RCC 7860 (cell line): ENCODE data around the gene LRMDA.
A peak's percentile ranks its signal among the peaks of the same experiment; 100 is the strongest.

Source experiments
- DNase-seq: peaks from one replicate; pipeline ENCODE4 v3.0.0-alpha.2; 2015; ENCODE audit warnings: low spot score
- FAIRE-seq: peaks from 2 replicates; lab custom pipeline; 2012; peaks lifted over from hg19 to GRCh38; lab: Jason Lieb, UNC

The LRMDA gene

GRCh38 chr10:75880031-75880775, 448.8 kb downstream of the LRMDA start:
- DNase-seq, result no peak
- FAIRE-seq, result no peak

DNA sequence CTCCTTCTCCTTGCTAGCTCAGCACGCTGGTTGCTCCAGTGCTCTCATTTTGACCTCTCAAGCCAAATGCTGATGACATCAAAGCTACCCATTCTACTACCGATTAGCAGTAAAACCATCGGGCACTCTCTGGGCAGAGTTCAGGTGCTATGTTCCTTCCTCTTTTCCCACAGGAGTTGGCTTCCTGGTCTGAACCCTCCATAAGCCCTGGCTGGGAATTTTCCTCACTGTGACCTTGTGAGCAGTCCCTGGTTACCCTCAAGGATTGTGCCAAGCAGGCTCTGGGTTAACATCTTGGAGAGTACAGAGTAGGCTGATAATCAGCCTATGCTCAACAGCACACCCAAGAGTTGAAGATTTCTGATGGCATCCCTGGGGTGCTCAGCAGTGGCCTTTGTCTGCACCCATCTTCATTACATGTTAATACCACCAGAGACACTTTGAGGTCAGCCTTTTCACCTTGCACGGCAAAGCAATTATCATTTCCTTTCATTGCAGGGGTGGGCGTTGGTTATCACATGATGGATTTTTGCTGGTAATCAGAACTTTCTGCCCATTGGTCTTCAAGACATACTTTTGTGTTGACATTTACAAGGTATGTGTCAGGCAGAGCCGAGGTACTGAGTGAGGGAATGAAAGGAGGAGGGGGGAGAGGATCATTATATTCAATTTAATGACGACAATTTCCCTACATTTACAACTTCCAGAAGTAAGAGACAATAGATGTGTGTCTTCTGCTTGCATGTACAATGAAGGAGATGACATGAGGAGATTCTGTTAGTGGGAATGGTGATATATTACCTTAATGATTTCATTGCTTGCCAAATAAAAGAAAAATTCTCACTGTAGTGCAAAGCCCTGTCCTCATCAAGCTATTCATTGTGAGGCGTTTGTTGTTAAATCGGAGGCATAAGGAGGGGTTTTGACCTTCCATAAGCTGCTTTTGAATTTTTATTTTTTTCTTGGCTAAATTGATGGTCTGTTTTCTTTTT, 452.0 kb downstream of the LRMDA start:
- FAIRE-seq (no peak), DNase-seq (no peak)

DNA sequence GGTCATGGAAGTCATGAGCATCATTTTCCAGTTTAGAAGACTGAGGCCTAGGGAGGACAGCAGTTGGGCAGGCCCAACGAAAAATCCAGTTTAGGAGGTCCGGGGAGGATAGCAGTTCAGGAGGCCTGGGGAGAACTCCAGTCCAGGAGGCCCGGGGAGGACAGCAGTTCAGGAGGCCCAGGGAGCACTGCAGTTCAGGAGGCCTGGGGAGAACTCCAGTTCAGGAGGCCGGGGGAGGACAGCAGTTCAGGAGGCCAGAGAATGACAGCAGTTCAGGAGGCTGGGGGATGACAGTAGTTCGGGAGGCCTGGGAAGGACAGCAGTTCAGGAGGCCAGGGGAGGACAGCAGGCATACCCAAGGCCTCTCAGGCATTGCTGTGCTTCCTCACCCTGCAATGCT, 453.4 kb downstream of the LRMDA start:
- FAIRE-seq, result no peak
- DNase-seq, result no peak

DNA sequence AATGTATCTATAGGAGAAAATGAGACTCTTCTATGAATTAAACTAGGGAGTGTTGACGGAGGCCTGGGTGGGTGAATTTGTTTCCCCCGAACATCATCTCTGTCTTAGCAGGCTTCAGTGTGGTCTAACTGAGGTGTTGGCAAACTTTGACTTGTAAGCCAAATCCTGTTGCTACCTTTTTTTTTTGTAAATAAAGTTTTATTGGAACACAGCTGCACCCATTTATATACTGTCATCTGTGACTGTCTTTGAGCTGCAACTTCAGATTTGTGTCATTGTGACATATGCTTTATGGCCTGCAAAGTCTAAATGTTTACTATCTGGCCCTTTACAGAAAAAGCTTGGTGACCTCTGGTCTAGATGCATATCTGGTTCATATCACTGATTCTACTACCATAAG, 455.9 kb downstream of the LRMDA start:
- no peak for DNase-seq
- no peak for FAIRE-seq

DNA sequence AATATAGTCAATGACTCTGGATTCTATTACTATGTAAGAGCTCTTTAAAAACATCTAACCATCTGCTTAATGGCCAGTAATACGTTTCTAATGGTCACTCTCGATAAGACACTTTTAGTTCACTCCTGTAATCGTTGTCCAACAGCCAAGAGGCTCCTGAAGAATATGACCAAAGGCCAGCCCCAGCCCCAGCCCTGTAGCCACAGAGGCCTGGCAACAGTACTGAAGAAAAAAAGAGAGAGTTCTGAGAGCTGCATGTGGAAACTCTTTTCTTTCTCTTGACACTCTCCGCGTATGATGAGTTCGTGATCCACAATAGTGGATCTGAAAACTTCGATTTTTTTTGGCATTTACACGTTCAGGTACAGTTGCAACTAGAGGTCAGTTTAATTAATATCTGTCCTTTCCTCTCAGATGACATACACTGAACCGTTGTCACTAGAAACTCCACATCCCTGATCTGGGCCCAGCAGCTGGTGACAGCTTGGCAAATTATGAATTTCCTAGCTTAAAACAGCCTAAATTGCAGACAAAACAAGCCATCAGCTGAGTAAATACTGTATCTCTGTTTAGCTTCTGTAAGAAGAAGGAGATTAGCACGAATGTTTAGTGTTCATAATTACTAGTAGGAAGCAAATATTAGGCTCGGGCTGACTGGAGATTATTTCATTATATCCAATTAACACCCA, 456.7 kb downstream of the LRMDA start:
- DNase-seq (no peak), FAIRE-seq (no peak)

DNA sequence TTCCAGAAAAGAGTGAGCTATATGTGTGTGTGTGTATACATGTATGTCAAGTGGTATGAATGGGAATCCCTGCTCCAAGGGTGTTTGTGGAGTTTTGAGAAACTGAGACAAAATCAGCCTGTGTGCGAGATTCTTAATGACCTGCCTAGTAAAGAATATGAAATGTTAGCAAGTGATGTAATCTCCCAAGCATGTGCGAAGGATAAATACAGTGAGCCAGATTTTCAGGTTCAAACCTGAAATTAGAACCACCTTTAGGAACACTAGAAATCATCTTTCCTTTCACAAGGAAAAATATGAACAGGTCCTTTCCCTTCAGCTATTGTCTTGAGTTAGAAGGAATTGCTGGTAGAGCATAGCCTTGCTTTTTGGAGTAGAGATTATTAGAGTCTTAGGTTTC, 457.6 kb downstream of the LRMDA start:
- no peak for DNase-seq
- FAIRE-seq, result no peak

GRCh38 chr10:75894761-75895160, 463.3 kb downstream of the LRMDA start:
- DNase-seq (no peak), FAIRE-seq (no peak)

DNA sequence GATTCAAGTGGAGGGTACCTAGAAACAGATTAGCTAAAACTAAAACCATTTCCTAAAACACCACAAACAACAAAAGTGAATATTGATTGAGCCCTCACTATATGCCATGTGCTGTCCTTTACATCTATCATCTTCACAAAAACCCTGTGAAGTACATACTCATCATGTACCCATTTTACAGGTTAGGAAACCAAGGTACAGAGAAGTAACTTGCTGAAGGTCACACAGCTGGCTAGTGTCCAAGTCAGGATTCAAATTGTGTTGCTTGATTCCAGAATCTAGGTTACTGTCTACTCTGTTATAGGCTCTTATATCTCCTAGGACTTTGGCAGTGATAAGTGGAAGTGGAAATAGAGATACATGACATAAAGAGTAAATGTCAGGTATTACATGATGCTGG, 463.8 kb downstream of the LRMDA start:
- DNase-seq, result no peak
- FAIRE-seq, result no peak

DNA sequence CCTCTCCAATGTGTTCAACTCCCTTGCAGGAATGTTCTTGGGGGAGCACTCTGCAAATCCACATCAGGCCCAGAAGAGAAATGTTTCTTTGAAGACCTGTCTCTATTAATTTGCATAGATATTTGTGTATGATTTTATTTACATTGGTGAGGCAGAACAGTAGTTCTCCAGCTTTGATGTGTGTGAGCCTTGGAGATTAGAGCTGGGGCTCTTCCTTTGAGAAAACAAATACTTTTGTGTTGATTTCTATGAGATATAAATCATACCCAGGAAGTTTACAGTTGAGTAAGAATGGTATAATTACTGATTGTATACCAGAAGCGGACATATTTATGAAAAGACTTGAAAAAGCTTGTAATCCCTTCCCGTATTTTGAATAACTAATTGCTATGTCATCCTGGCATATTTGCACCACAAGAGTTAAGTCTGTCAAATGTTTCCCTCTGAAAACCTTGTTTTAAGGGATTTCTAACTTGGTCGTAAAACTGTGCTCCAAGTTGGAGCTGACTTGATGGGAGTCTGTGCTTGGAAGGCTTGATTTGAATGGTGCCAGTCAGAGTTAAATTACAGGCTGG, 468.5 kb downstream of the LRMDA start:
- FAIRE-seq (no peak), DNase-seq (no peak)

- no peak for FAIRE-seq
- no peak for DNase-seq
Measured at GRCh38 chr10:75902816-75903215, 471.4 kb downstream of the LRMDA start.

DNA sequence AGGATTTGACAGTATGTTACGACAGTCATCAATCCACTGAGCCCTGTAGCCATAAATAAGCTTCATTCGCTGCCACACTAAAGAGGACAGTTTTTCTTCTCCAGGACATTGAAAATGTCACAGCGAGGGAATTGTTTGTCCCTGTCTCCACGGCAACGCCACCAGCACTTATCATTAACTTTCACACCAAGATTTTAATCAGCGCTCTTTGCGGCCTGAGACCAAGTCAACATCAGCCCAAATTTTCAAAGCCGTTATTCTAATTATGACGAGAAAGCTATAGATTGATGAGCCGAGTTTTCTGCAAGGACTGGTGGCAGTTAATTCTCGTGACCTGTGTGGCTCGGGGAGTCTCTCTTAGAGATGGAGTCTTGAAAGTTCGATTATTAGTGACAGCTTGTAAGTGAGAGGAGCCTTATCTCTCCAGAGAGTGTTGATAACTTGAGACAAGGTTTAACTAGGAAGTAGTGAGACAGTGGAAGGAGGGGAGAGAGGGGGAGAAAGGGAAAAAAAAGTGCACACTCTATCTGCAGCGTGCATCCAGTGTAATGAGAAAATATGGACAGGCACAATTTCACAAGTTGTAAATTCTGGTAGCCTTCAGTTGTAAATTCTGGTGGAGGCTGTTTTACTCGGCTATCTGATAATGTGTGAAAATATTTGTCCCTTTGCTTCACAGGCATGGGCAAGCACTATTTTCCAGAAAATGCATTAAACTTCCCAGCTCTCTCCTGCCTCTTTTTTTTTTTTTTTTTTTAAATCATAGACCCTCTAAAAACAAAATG, 473.3 kb downstream of the LRMDA start:
- no peak for DNase-seq

GRCh38 chr10:75905490-75905889, 474.1 kb downstream of the LRMDA start:
- FAIRE-seq, result no peak
- DNase-seq, result no peak

More for the DNA sequence above, 473.3 kb downstream of the LRMDA start:
- no peak for FAIRE-seq

- peak; percentile 69 for FAIRE-seq
- peak; percentile 14 for DNase-seq
Measured at GRCh38 chr10:75910032-75910431, 478.6 kb downstream of the LRMDA start.

GRCh38 chr10:75911426-75911825, 480.0 kb downstream of the LRMDA start:
- no peak for FAIRE-seq
- no peak for DNase-seq

DNA sequence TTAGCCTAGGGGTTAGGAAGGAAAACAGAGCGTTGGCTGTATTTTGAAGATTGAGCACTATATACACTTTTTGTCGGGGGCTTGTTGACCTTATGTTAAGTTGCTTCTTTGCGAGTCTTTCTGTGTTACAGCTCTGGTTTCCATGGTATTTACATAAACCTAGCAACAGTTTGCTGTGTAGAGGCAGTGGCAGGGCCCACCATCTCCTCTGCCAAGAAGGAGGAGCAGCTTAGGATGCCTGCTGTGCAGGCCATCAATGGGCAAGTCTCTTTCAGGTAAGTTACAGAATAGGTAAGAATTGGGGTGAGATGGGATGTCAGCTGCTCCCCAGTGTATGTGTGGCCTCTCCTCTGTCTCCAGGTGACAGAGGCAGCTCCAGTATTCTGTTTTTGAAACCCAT, 485.5 kb downstream of the LRMDA start:
- DNase-seq (no peak), FAIRE-seq (no peak)

GRCh38 chr10:75919913-75920312, 488.5 kb downstream of the LRMDA start:
- FAIRE-seq (no peak), DNase-seq (no peak)

DNA sequence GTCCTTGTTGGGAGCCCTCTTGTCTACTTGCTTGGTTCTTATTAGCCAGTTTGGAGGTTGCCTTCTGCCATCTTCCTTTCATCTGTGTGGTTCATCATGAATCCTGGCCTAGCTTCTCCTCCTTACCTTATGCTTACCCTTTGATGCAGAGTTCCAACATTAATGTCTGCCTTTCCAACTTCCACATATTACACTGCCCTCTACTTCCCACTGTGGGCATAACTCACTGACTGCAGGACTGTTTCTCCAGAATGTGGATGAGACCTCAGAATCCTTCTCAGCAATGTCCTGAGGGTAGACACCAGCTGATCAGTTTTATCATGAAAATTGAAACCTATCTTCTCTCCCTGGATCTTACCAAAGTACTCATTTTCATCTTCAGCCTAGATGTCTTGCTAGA, 491.0 kb downstream of the LRMDA start:
- no peak for DNase-seq
- no peak for FAIRE-seq

DNA sequence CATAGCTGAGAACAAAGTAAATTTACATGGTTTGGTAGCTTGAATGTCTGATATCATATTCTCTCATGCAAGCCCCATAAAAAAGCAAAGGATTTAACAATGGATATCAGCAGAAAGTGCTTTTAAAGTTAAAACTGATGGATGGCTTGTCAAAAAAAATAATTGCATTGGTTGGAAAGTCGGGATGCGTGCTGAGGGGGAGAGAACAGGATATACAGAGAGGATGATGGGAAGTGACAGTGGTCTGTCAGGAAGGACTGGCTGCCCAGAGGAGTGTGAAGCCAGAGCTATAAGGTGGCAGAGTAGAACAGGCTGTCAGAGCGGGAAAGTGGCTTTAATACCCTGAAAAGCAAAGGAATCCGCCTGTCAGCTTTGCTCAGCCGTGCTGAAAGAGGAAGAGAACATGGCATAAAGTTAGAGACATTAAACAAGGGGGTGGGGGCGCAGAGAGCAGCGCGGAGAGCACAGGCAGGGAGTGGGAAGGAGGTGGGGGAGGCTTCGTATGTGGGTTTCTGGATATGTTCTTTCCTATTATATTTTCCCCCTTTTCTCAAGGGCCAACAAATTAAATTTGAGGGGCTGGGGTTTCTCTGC, 493.0 kb downstream of the LRMDA start:
- DNase-seq (no peak), FAIRE-seq (no peak)

DNA sequence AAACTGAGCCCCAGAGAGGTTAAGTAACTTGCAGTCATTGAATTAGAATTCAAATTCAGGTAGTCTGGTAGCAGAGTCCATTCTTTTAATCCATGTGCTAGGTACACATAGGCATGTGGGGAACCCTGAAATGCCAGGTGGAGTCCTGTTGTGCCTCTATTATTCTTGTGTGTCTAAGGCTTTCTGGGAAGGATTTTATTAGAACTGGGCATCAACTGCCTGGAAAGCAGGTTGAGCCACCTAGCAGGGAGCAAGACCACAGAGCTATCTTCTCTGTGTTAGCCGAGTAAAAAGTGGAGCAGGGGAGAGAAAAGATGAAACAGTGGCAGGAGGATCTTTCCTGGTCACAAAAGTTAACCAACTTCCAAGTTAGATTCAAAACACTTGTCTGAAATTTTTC, 494.6 kb downstream of the LRMDA start:
- FAIRE-seq (no peak), DNase-seq (no peak)

DNA sequence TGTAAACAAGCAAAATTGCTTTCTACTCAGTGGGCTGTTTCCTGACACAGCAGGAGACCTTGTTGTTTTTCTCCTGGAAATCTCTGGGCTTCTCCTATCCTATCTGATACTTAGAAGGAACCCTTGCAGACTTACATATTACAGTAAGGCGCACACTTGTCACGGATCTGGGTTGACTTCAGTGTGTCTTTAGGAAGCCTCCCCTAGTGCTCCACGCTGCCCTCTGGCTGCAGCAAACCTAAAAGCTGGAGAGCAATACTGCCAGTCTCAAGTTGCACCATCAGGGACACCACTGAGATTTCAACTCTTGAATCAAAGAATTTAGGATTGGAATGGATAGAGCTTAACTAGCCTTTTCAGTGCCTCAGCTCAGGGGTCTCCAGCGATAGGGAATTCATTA, 495.3 kb downstream of the LRMDA start:
- FAIRE-seq (no peak), DNase-seq (no peak)
